Keratinocyte (primary cell): ENCODE results near the gene CTRB2.

ENCODE experiments used
- EZH2 ChIP-seq: IDR thresholded peaks from one replicate; pipeline ENCODE4 v1.6.1; 2012; ENCODE audit warnings: inconsistent platforms, mild to moderate bottlenecking, low read length, moderate library complexity
- TF ChIP-seq, protein P1 (sequence below), 3 experiments: IDR thresholded peaks in 1 of 3; conservative IDR thresholded peaks in 1 of 3; optimal IDR thresholded peaks in 1 of 3; 2 replicates in 2 of 3; 3 replicates in 1 of 3; pipeline versions ENCODE3 to v1.5.1; 2011; ENCODE audit warnings: low read length in 3 of 3, mild to moderate bottlenecking in 3 of 3, moderate library complexity in 2 of 3, control low read depth in 1 of 3, inconsistent platforms in 1 of 3; ENCODE audit not compliant: insufficient read depth in 2 of 3; ENCODE audit errors: extremely low read depth in 1 of 3

DNA sequence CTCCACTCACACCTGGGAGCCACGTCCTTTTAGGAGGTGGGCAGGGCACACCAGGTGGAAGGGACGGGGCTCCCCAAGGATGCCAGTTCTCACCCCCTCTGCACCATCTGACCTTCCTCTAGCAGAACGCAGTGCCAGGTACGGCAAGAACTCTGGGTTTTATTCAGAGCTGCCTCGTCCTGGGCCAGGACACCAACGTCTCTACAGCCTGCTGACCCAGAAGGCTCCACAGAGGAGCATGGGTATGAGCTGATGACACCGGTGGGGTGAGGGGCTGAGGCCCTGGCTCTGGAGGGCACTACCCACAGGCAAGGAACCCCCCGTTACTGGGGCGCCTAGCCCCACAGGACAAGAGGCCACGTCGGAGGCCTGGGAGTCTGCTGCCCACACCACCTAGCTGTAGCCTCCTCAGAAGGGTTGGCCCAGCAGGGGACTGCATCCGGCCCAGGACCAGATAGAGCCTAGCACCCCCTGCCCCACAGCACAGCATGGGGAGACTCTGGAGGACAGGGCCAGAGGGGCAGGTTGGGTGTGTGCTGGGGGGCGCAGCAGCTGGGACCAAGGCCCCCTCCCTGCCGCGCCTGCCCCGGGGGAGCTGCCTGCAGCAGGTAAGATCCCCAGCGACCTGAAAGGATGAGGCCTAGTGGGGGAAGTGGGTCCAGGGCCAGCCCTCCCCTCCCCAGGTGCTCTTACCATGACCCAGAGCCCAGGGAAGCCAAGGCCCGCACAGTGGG is 30.6 kb upstream of the CTRB2 start:
- TF ChIP-seq, protein P1, sequence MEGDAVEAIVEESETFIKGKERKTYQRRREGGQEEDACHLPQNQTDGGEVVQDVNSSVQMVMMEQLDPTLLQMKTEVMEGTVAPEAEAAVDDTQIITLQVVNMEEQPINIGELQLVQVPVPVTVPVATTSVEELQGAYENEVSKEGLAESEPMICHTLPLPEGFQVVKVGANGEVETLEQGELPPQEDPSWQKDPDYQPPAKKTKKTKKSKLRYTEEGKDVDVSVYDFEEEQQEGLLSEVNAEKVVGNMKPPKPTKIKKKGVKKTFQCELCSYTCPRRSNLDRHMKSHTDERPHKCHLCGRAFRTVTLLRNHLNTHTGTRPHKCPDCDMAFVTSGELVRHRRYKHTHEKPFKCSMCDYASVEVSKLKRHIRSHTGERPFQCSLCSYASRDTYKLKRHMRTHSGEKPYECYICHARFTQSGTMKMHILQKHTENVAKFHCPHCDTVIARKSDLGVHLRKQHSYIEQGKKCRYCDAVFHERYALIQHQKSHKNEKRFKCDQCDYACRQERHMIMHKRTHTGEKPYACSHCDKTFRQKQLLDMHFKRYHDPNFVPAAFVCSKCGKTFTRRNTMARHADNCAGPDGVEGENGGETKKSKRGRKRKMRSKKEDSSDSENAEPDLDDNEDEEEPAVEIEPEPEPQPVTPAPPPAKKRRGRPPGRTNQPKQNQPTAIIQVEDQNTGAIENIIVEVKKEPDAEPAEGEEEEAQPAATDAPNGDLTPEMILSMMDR (optimal IDR thresholded peaks at IDR 0.05 in 1 of 3, IDR thresholded peaks at IDR 0.05 in 1 of 3, conservative IDR thresholded peaks at IDR 0.05 in 1 of 3; ENCODE audit: extremely low read depth in 1 of 3, insufficient read depth in 2 of 3, low read length in 3 of 3): no peak
- TF ChIP-seq EZH2: no peak
